Activated CD8-positive, alpha-beta memory T cell treated with anti-CD3 and anti-CD28 coated beads for 24 hours (primary cell): ENCODE measurements around the gene ISOC1.

ENCODE experiments used
- DNase-seq: peaks from one replicate; pipeline ENCODE4 v3.0.0-alpha.2; 2020

ISOC1 gene

GRCh38 chr5:129141078-129141477, 46.5 kb downstream of the ISOC1 start:
- DNase-seq = no peak

GRCh38 chr5:129141696-129142095, 47.1 kb downstream of the ISOC1 start:
- no peak for DNase-seq

- DNase-seq = no peak
Measured at GRCh38 chr5:129155876-129156275, 61.3 kb downstream of the ISOC1 start.

- DNase-seq = no peak
Measured at GRCh38 chr5:129161830-129162229, 67.3 kb downstream of the ISOC1 start.
